ENCODE results near the gene ULK4.

The ULK4 gene

GRCh38 chr3:41602121-41602520 lies 359.8 kb downstream of the ULK4 start:
- TF ChIP-seq ZFX (IDR thresholded peaks at IDR 0.05): no peak
- TF ChIP-seq, protein P1, sequence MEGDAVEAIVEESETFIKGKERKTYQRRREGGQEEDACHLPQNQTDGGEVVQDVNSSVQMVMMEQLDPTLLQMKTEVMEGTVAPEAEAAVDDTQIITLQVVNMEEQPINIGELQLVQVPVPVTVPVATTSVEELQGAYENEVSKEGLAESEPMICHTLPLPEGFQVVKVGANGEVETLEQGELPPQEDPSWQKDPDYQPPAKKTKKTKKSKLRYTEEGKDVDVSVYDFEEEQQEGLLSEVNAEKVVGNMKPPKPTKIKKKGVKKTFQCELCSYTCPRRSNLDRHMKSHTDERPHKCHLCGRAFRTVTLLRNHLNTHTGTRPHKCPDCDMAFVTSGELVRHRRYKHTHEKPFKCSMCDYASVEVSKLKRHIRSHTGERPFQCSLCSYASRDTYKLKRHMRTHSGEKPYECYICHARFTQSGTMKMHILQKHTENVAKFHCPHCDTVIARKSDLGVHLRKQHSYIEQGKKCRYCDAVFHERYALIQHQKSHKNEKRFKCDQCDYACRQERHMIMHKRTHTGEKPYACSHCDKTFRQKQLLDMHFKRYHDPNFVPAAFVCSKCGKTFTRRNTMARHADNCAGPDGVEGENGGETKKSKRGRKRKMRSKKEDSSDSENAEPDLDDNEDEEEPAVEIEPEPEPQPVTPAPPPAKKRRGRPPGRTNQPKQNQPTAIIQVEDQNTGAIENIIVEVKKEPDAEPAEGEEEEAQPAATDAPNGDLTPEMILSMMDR (conservative IDR thresholded peaks at IDR 0.05): no peak
- no peak overlapping the region for H3K27ac ChIP-seq

- no peak for TF ChIP-seq ZFX (IDR thresholded peaks at IDR 0.05)
- TF ChIP-seq, protein P1 (conservative IDR thresholded peaks at IDR 0.05): no peak
- no peak overlapping the region for H3K27ac ChIP-seq
Observed at GRCh38 chr3:41601404-41601987, 360.4 kb downstream of the ULK4 start.

DNA sequence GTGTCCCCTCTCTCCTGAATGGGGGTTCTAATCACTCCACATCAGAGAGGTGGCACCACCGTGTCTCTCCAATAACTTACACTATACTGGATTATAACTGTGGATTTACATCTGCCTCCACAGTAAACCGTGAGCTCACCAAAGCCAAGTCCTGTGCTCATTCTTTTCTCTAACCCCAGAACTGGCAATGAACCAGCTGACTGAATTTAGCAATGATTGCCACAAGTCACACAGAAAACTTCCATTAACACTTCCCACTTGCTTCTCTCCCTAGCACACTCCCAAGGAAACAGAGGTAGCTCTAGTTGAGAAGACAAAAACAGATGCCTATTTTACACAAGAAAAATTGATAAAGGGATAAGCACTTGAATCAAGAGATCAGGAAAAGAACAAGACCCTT lies 361.3 kb downstream of the ULK4 start:
- TF ChIP-seq ZFX (IDR thresholded peaks at IDR 0.05): no peak
- TF ChIP-seq, protein P1 (conservative IDR thresholded peaks at IDR 0.05): no peak
- H3K27ac ChIP-seq: no peak overlapping the region

DNA sequence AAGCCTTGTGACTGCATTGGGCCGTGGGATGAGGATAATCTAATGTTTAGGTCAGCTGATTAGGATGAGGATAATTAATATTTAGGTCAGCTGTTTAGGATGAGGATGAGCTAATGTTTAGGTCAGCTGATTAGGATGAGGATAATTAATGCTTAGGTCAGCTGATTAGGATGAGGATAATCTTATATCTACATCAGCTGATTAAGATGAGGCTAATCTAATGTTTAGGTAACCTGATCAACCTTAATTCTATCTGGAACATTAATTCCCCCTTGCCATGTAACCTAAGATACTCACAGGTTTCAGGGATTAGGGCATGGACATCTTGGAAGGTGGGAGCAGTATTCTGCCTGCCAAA lies 362.8 kb downstream of the ULK4 start:
- H3K27ac ChIP-seq: no peak overlapping the region
- no peak for TF ChIP-seq ZFX (IDR thresholded peaks at IDR 0.05)
- TF ChIP-seq, protein P1 (conservative IDR thresholded peaks at IDR 0.05): no peak

GRCh38 chr3:41598402-41599126 lies 363.3 kb downstream of the ULK4 start:
- no peak overlapping the region for H3K27ac ChIP-seq
- TF ChIP-seq, protein P1 (conservative IDR thresholded peaks at IDR 0.05): no peak
- TF ChIP-seq ZFX (IDR thresholded peaks at IDR 0.05): no peak

GRCh38 chr3:41593774-41594173 lies 368.1 kb downstream of the ULK4 start:
- TF ChIP-seq, protein P1 (conservative IDR thresholded peaks at IDR 0.05): no peak
- TF ChIP-seq ZFX (IDR thresholded peaks at IDR 0.05): no peak
- no peak overlapping the region for H3K27ac ChIP-seq

GRCh38 chr3:41592753-41593510 lies 369.0 kb downstream of the ULK4 start:
- H3K27ac ChIP-seq: no peak overlapping the region
- TF ChIP-seq, protein P1 (conservative IDR thresholded peaks at IDR 0.05): no peak
- TF ChIP-seq ZFX (IDR thresholded peaks at IDR 0.05): no peak

Measured in C4-2B (cell line).